Measurements from ENCODE around the gene GTF2F2.
"Not testable (repeated sequence)": the region's sequence is repeated elsewhere in the genome, so short reads cannot be mapped to it uniquely, and the experiment has no call there.

The GTF2F2 gene

GRCh38 chr13:45257638-45258333 is 137.5 kb downstream of the GTF2F2 start:
- DNase-seq = no peak

- DNase-seq = no peak
These were observed 138.0 kb downstream of the GTF2F2 start for GRCh38 chr13:45258334-45258675.

GRCh38 chr13:45267215-45267614 is 146.9 kb downstream of the GTF2F2 start:
- DNase-seq = no peak

- no peak for DNase-seq
These were observed 148.9 kb downstream of the GTF2F2 start for GRCh38 chr13:45269204-45269603.

- DNase-seq = no peak
These were observed 156.6 kb downstream of the GTF2F2 start for GRCh38 chr13:45276913-45277312.

- DNase-seq = no peak
These were observed 157.9 kb downstream of the GTF2F2 start for GRCh38 chr13:45278096-45278645.

GRCh38 chr13:45280011-45280410 is 159.7 kb downstream of the GTF2F2 start:
- DNase-seq = no peak

GRCh38 chr13:45280751-45281634 is 160.7 kb downstream of the GTF2F2 start:
- peak; percentile 82 for DNase-seq

- DNase-seq = no peak
These were observed 162.7 kb downstream of the GTF2F2 start for GRCh38 chr13:45282994-45283393.

GRCh38 chr13:45289936-45290563 is 169.7 kb downstream of the GTF2F2 start:
- no peak for DNase-seq

- DNase-seq = no peak
These were observed 171.9 kb downstream of the GTF2F2 start for GRCh38 chr13:45292176-45292575.

GRCh38 chr13:45295536-45295935 is 175.2 kb downstream of the GTF2F2 start:
- DNase-seq = no peak

- no peak for DNase-seq
These were observed 175.9 kb downstream of the GTF2F2 start for GRCh38 chr13:45296259-45296658.

GRCh38 chr13:45297456-45298205 is 177.3 kb downstream of the GTF2F2 start:
- no peak for DNase-seq

GRCh38 chr13:45298206-45298505 is 177.8 kb downstream of the GTF2F2 start:
- DNase-seq = no peak

GRCh38 chr13:45298550-45298949 is 178.2 kb downstream of the GTF2F2 start:
- not testable (repeated sequence) for DNase-seq

- DNase-seq = no peak
These were observed 178.9 kb downstream of the GTF2F2 start for GRCh38 chr13:45299194-45299593.

GRCh38 chr13:45300190-45300985 is 180.1 kb downstream of the GTF2F2 start:
- DNase-seq = no peak

- no peak for DNase-seq
These were observed 181.0 kb downstream of the GTF2F2 start for GRCh38 chr13:45301263-45301662.

GRCh38 chr13:45302507-45302906 is 182.2 kb downstream of the GTF2F2 start:
- no peak for DNase-seq

GRCh38 chr13:45303026-45303425 is 182.7 kb downstream of the GTF2F2 start:
- DNase-seq = no peak

GRCh38 chr13:45303866-45304265 is 183.6 kb downstream of the GTF2F2 start:
- no peak for DNase-seq

All from activated effector memory CD4-positive, alpha-beta T cell treated with anti-CD3 and anti-CD28 coated beads, Interleukin-2, amount 50 U/mL, for 16 hours (primary cell).